GM13977 (cell line): ENCODE results near the gene NR2C2AP.
"Not testable (repeated sequence)": the region's sequence is repeated elsewhere in the genome, so short reads cannot be mapped to it uniquely, and the experiment has no call there.

Source experiments
- DNase-seq: peaks from one replicate; pipeline ENCODE4 v3.0.0; 2012; ENCODE audit warnings: low spot score
- CTCF ChIP-seq: IDR thresholded peaks from 2 replicates; pipeline ENCODE4 v1.5.1; 2012; ENCODE audit warnings: mild to moderate bottlenecking, control low read depth; ENCODE audit not compliant: insufficient read depth; ENCODE audit errors: extremely low read depth, missing control alignments
- in situ Hi-C: fragments of 300-500 bp; cut with MboI; formaldehyde crosslinking; loops from one replicate; pipeline ENCODE4 v1.12.0; 2022; ENCODE audit warnings: low sequenced_read_pairs, low pct_unique_long_range_greater_than_20kb, mixed read lengths, inconsistent platforms; ENCODE audit not compliant: unreplicated experiment

NR2C2AP gene

GRCh38 chr19:19226204-19226603 lies 23.0 kb upstream of the NR2C2AP start:
- in situ Hi-C loops = no loop called here
- TF ChIP-seq CTCF = no peak
- no peak for DNase-seq

GRCh38 chr19:19224852-19225494 lies 21.8 kb upstream of the NR2C2AP start:
- in situ Hi-C loops = no loop called here
- peak; percentile 92 for DNase-seq
- peak; percentile 75 for TF ChIP-seq CTCF

GRCh38 chr19:19224150-19224851 lies 21.1 kb upstream of the NR2C2AP start:
- in situ Hi-C loops = no loop called here
- no peak for TF ChIP-seq CTCF
- DNase-seq = no peak

- in situ Hi-C loops = no loop called here
- TF ChIP-seq CTCF = no peak
- no peak for DNase-seq
Measured at GRCh38 chr19:19223636-19224035, 20.4 kb upstream of the NR2C2AP start.

- in situ Hi-C loops = no loop called here
- no peak for TF ChIP-seq CTCF
- DNase-seq = no peak
Measured at GRCh38 chr19:19223060-19223459, 19.8 kb upstream of the NR2C2AP start.

- in situ Hi-C loops, DNase-seq: not testable (repeated sequence)
Measured at GRCh38 chr19:19221000-19221399, 17.8 kb upstream of the NR2C2AP start.

GRCh38 chr19:19218911-19219310 lies 15.7 kb upstream of the NR2C2AP start:
- DNase-seq = no peak
- no peak for TF ChIP-seq CTCF
- in situ Hi-C loops = no loop called here
